H1 (cell line): ENCODE results near the gene RAD51B. TPM values are rescaled to one million over a fixed set of nuclear protein-coding genes. Genes with fewer than 3 reads are reported as not detected.

Experiments used
- BRCA1 ChIP-seq: IDR thresholded peaks from 2 replicates; pipeline ENCODE4 v1.6.1; 2012; ENCODE audit warnings: low read depth, low read length, improper control_type of control experiment
- CBX5 ChIP-seq: fragments of 300-800, 300-1000 bp; sonication (generic); IDR thresholded peaks from 2 replicates; pipeline ENCODE4 v1.7.1; 2016; ENCODE audit warnings: antibody characterized with exemption, low read length, low read depth
- GABPA ChIP-seq: IDR thresholded peaks from 2 replicates; pipeline ENCODE4 v1.6.1; 2011; ENCODE audit warnings: mild to moderate bottlenecking, low read length, moderate library complexity, borderline replicate concordance; ENCODE audit not compliant: insufficient read depth
- POLR2AphosphoS5 ChIP-seq: IDR thresholded peaks from 2 replicates; pipeline ENCODE4 v1.6.1; 2011; ENCODE audit warnings: low read depth, low read length
- POU5F1 ChIP-seq: IDR thresholded peaks from 2 replicates; pipeline ENCODE4 v1.6.1; 2011; ENCODE audit warnings: low read depth, mild to moderate bottlenecking, low read length, moderate library complexity
- RXRA ChIP-seq: IDR thresholded peaks from 2 replicates; pipeline ENCODE4 v1.6.1; 2011; ENCODE audit warnings: low read depth, mild to moderate bottlenecking, low read length, moderate library complexity; ENCODE audit not compliant: insufficient read depth
- SIN3A ChIP-seq, 2 experiments: IDR thresholded peaks in 1 of 2; conservative IDR thresholded peaks in 1 of 2; 2 replicates each; pipeline ENCODE4 v1.6.1; 2011 to 2012; ENCODE audit warnings: low read length in 2 of 2, improper control_type of control experiment in 1 of 2, low read depth in 1 of 2, mild to moderate bottlenecking in 1 of 2
- SP1 ChIP-seq: IDR thresholded peaks from 2 replicates; pipeline ENCODE4 v1.6.1; 2011; ENCODE audit warnings: low read depth, low read length
- SP4 ChIP-seq: IDR thresholded peaks from 2 replicates; pipeline ENCODE4 v1.6.1; 2012; ENCODE audit warnings: low read length, inconsistent platforms
- SUZ12 ChIP-seq: fragments of 200-600 bp; sonication (generic); IDR thresholded peaks from 2 replicates; pipeline ENCODE4 v1.6.1; 2012; ENCODE audit warnings: mild to moderate bottlenecking, inconsistent platforms, low read length, moderate library complexity, mixed read lengths
- polyA plus RNA-seq, 7 experiments: library from polyadenylated mRNA; depleted of rRNA in 3 of 7; stranded (reverse) in 5 of 7; unstranded in 2 of 7; fragments of >200 nt in 5 of 7; fragments of 200-250 nt in 2 of 7; gene quantifications; 1 replicate in 5 of 7; 2 replicates in 1 of 7; 4 replicates in 1 of 7; pipeline versions ENCODE4 v1.2.1 to v1.2.3, GENCODE V29; 2011 to 2013; ENCODE audit warnings: missing spikeins in 2 of 7, mixed read lengths in 2 of 7
- total RNA-seq: library from RNA; stranded (reverse); fragmentation: NEBNext Ultra II Directional; extraction: Animal tissue kit (Norgen Biotek cat#: 25700); gene quantifications from 2 replicates; pipeline ENCODE4 v1.2.1, GENCODE V29; 2021

The RAD51B gene
- total and polyA plus RNA-seq, 2 of the 8 experiments (the other 6 are each of a cell fraction or from before 2014, with no cell fraction given), result 3.9 to 14.9 TPM

GRCh38 chr14:68608574-68608962, 789.0 kb downstream of the RAD51B start (continued):
- no peak for TF ChIP-seq SP4
- TF ChIP-seq POU5F1, result no peak
- no peak for TF ChIP-seq SP1
- TF ChIP-seq RXRA, result no peak
- no peak for TF ChIP-seq CBX5
- no peak for TF ChIP-seq SUZ12
- no peak for TF ChIP-seq POLR2AphosphoS5
- no peak for TF ChIP-seq BRCA1
- TF ChIP-seq SIN3A (conservative IDR thresholded peaks at IDR 0.05 in 1 of 2, IDR thresholded peaks at IDR 0.05 in 1 of 2; ENCODE audit: low read depth in 1 of 2, low read length in 2 of 2), result no peak
- no peak for TF ChIP-seq GABPA
- TF ChIP-seq, all 59 proteins: peak for 0
